IPS DF 6.9 (cell line): ENCODE results near the gene CMTM4.

ENCODE experiments used
- DNase-seq: peaks from one replicate; pipeline ENCODE4 v3.0.0-alpha.2; 2013; ENCODE audit warnings: low read depth, low spot score
- H3K27ac ChIP-seq: one replicate; pipeline ENCODE4 v1.5.1; 2013; ENCODE audit warnings: low read length, control low read depth
- H3K27me3 ChIP-seq: 2 replicates; pipeline ENCODE4 v1.6.1; 2013; ENCODE audit warnings: mild to moderate bottlenecking, low read length; ENCODE audit not compliant: control insufficient read depth, insufficient read depth
- H3K36me3 ChIP-seq: 2 replicates; pipeline ENCODE4 v1.6.1; 2013; ENCODE audit warnings: low read length; ENCODE audit not compliant: control insufficient read depth, insufficient read depth
- H3K4me1 ChIP-seq: 2 replicates; pipeline ENCODE4 v1.6.1; 2013; ENCODE audit warnings: low read length; ENCODE audit not compliant: control insufficient read depth, insufficient read depth
- H3K4me3 ChIP-seq: 2 replicates; pipeline ENCODE4 v1.5.1; 2013; ENCODE audit warnings: mild to moderate bottlenecking, low read length
- H3K9me3 ChIP-seq: 2 replicates; pipeline ENCODE4 v1.6.1; 2013; ENCODE audit warnings: low read length, inconsistent platforms; ENCODE audit not compliant: control insufficient read depth, insufficient read depth
- WGBS: extraction: QIAGEN DNeasy Blood & Tissue Kit; methylation state at CpG from one replicate; pipeline ENCODE4 v1.1.7; 2013; ENCODE audit warnings: mixed read lengths, missing lambda C conversion rate; ENCODE audit not compliant: insufficient read length, insufficient coverage; 5-methylcytosine and 5-hydroxymethylcytosine counted together

The CMTM4 gene

DNA sequence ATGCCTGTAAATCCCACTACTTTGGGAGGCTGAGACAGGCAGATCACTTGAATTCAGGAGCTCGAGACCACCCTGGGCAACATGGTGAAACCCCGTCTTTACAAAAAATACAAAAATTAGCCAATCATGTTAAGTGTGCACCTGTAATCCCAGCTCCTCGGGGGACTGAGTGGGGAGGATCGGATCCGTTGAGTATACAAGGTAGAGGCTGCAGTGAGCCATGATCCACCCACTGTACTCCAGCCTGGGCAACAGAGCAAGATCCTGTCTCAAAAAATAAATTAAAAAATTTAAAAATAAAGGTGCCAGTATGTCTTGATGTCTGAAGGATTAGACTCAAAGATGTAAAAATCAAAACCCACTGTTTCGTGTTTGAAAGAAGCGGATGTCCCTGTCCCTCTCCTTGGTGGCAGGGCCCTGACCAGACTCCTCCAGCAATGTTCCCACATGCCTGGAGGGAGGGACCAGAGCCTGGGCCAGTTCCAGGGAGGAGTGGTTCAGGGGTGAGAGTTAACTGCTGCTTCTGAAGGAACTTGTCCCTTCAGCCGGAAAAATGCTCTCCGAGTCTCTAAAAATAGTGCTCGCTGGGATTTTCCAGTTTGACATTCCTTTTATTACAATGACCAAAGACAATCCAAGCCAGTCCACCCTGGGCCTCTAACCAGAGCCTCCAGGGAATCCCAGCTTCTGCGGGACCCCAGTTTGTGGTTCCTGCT, 9.4 kb upstream of the CMTM4 start:
- no peaks in the 10 kb centered on the region for H3K27me3 ChIP-seq
- no peaks in the 10 kb centered on the region for H3K36me3 ChIP-seq
- no CpG with 5 or more reads among the region's 11 CpGs for WGBS
- DNase-seq: no peak
- no peak overlapping the region for H3K27ac ChIP-seq
- no peaks in the 10 kb centered on the region for H3K9me3 ChIP-seq
- H3K4me3 ChIP-seq: no peak overlapping the region
- no peaks in the 10 kb centered on the region for H3K4me1 ChIP-seq

DNA sequence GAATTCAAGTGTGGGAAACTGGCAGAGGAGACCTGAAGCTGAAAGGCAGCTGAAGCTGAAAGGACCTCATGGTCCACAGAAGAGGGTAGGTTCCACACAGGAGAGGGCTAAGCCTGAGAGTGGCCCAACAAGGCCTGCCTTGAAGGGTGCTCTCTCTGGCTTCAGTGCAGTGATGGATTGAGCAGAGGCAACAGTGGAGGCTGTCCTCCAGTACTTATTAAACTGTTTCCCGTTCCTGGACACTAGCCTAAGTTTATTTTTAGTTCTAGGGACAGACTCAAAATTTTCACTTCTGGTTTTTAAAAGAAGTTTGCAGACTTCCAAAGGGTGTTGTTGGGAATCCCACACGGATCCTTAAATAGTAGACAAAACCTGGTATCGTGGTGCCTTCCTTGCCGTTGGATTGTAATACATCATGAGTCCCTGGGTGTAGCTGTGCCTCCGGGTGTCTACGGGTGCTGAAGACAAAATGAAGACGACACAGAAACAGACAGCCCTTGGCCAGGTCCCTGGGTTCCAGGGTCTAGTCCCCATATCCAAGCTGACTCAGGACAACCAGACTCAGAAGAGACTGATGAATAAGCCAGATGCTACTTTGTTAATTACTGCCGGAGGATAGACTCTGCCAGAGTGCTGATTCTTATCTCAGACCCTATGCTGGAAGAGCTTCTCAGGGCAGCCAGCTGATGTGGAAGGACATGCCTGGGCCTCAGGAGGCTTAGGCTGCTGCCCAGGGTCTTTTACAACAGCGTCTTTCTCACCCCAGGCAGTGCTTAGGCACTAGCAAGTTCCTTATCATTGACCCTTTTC, 7.1 kb upstream of the CMTM4 start:
- WGBS: no CpG with 5 or more reads among the region's 9 CpGs

DNA sequence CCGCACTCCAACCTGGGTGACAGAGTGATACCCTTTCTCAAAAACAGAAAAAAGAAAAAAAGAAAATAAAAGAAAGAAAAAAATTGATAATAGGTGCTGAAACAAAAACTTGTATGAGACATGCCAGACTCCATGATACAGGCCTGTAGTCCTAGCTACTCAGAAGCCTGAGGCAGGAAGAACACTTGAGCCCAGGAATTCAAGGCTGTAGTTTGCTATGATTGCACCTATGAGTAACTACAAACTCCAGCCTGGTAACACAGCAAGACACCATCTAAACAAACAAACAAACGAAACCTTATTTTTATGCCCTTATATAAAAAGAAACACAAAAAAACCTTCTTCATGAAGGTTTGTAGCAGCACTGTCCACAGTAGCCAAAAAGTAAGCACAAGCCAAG, 5.0 kb upstream of the CMTM4 start:
- Histone ChIP-seq H3K4me3 (no peak overlapping the region), H3K9me3 (no peaks in the 10 kb centered on the region), H3K27ac (no peak overlapping the region), H3K27me3 (no peaks in the 10 kb centered on the region), H3K4me1 (no peaks in the 10 kb centered on the region; the same call in 1 of the 2 replicates), H3K36me3 (no peaks in the 10 kb centered on the region)
- DNase-seq: no peak
- WGBS: 100% methylated on average over 1 of the region's 2 CpGs

More for the DNA sequence above, 7.1 kb upstream of the CMTM4 start:
- no peak overlapping the region for H3K4me3 ChIP-seq
- DNase-seq: no peak
- H3K27ac ChIP-seq: no peak overlapping the region
- H3K9me3 ChIP-seq: no peaks in the 10 kb centered on the region
- H3K4me1 ChIP-seq: no peaks in the 10 kb centered on the region
- H3K36me3 ChIP-seq: no peaks in the 10 kb centered on the region
- H3K27me3 ChIP-seq: no peaks in the 10 kb centered on the region

GRCh38 chr16:66701026-66701425, 4.5 kb upstream of the CMTM4 start:
- Histone ChIP-seq H3K27me3 (no peaks in the 10 kb centered on the region), H3K9me3 (no peaks in the 10 kb centered on the region), H3K4me3 (no peak overlapping the region), H3K4me1 (no peaks in the 10 kb centered on the region; the same call in 1 of the 2 replicates), H3K27ac (no peak overlapping the region), H3K36me3 (no peaks in the 10 kb centered on the region)
- whole genome bisulfite sequencing: no CpG with 5 or more reads among the region's 2 CpGs
- DNase-seq: no peak

DNA sequence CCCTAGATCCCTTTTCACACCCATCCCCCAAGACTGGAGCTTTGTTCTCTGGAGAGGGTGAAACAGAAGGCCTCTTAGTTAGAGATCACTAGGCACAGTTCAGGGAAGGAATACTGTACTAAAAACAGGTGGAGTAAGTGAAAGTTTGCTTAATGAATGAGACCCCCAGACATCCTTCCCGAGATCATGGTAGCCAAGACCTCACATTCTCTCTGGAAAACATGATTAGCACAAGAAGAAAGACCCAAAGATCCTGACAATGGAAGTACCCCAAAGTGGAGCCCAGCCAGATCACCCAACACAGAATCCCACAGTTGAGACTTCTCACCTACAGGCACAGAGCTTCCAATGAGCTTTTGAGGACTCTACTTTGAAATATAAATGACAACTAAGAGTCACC, 3.4 kb upstream of the CMTM4 start:
- Histone ChIP-seq H3K9me3 (no peaks in the 10 kb centered on the region), H3K27ac (no peak overlapping the region), H3K36me3 (no peaks in the 10 kb centered on the region), H3K4me3 (no peak overlapping the region), H3K27me3 (no peaks in the 10 kb centered on the region), H3K4me1 (peaks cover 3% of the 10 kb centered on the region; the same call in 1 of the 2 replicates)
- WGBS: no CpG with 5 or more reads among the region's 1 CpG
- no peak for DNase-seq

DNA sequence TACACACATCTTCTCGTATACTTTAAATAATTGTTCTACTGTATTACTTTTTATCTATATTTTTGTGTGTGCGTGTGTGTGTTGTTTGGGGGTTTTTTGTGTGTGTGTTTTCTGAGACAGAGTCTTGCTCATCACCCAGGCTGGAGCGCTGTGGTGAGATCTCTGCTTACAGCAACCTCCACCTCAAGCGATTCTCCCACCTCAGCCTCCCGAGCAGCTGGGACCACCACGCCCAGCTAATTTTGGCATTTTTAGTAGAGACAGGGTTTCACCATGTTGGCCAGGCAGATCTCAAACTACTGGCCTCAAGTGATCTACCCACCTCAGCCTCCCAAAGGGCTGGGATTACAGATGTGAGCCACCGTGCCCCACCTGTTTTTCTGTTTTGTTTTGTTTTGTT, 1.5 kb upstream of the CMTM4 start:
- DNase-seq: no peak
- no CpG with 5 or more reads among the region's 7 CpGs for WGBS
- Histone ChIP-seq H3K36me3 (no peaks in the 10 kb centered on the region), H3K4me3 (no peak overlapping the region), H3K9me3 (no peaks in the 10 kb centered on the region), H3K27ac (no peak overlapping the region), H3K4me1 (peaks cover 3% of the 10 kb centered on the region; the same call in 1 of the 2 replicates), H3K27me3 (no peaks in the 10 kb centered on the region)

- H3K4me3 ChIP-seq: peak overlapping the region; percentile 79; the same call in 1 of the 2 replicates
- H3K27me3 ChIP-seq: no peaks in the 10 kb centered on the region
- no CpG with 5 or more reads among the region's 91 CpGs for WGBS
- DNase-seq: no peak
- H3K9me3 ChIP-seq: no peaks in the 10 kb centered on the region
- peaks cover 3% of the 10 kb centered on the region; the same call in 1 of the 2 replicates for H3K4me1 ChIP-seq
- H3K36me3 ChIP-seq: no peaks in the 10 kb centered on the region
- H3K27ac ChIP-seq: no peak overlapping the region
Observed at GRCh38 chr16:66695935-66696668, 441 bp downstream of the CMTM4 start.

- peaks cover 3% of the 10 kb centered on the region; the same call in 1 of the 2 replicates for H3K4me1 ChIP-seq
- no peaks in the 10 kb centered on the region for H3K36me3 ChIP-seq
- no peaks in the 10 kb centered on the region for H3K9me3 ChIP-seq
- no CpG with 5 or more reads among the region's 8 CpGs for WGBS
- peak overlapping the region; percentile 79; the same call in 1 of the 2 replicates for H3K4me3 ChIP-seq
- no peak for DNase-seq
- H3K27ac ChIP-seq: no peak overlapping the region
- H3K27me3 ChIP-seq: no peaks in the 10 kb centered on the region
Observed at GRCh38 chr16:66695471-66695934, 1.0 kb downstream of the CMTM4 start.

- no peak overlapping the region for H3K4me3 ChIP-seq
Observed at GRCh38 chr16:66693149-66693548, 3.4 kb downstream of the CMTM4 start.

GRCh38 chr16:66692341-66692740, 4.2 kb downstream of the CMTM4 start:
- H3K9me3 ChIP-seq: no peaks in the 10 kb centered on the region
- no peaks in the 10 kb centered on the region for H3K36me3 ChIP-seq
- no peaks in the 10 kb centered on the region for H3K27me3 ChIP-seq
- H3K27ac ChIP-seq: no peak overlapping the region
- peaks cover 3% of the 10 kb centered on the region; the same call in 1 of the 2 replicates for H3K4me1 ChIP-seq
- WGBS: no CpG with 5 or more reads among the region's 6 CpGs
- no peak overlapping the region for H3K4me3 ChIP-seq
- no peak for DNase-seq

More at GRCh38 chr16:66693149-66693548, 3.4 kb downstream of the CMTM4 start:
- H3K36me3 ChIP-seq: no peaks in the 10 kb centered on the region
- no CpG with 5 or more reads among the region's 4 CpGs for WGBS
- no peaks in the 10 kb centered on the region for H3K9me3 ChIP-seq
- DNase-seq: no peak
- no peak overlapping the region for H3K27ac ChIP-seq
- peaks cover 3% of the 10 kb centered on the region; the same call in 1 of the 2 replicates for H3K4me1 ChIP-seq
- H3K27me3 ChIP-seq: no peaks in the 10 kb centered on the region
